AG08396 (cell line): ENCODE measurements around the gene DAAM2.

ENCODE experiments used
- DNase-seq: peaks from one replicate; pipeline ENCODE4 v3.0.0; 2012; ENCODE audit warnings: low spot score, mixed read lengths

Gene DAAM2

DNA sequence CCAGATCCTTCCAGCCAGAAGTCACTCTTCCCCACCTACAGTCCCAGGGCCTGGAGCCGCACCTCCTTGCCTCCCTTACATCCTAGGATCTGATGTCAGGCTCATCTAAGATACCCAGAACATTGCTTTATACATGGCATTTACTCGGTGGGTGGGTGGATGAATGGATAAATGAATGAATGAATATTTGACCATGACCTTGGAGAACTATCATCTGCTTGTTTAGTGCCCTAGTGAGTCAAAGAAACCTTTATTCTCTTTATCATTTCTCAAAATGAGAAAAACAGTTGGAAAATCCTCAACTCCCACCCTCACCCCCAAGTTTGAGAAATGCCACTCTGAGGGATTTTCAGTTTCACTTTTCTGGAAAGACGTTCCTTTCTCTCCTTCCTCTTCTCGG lies 56.0 kb downstream of the DAAM2 start:
- no peak for DNase-seq

DNA sequence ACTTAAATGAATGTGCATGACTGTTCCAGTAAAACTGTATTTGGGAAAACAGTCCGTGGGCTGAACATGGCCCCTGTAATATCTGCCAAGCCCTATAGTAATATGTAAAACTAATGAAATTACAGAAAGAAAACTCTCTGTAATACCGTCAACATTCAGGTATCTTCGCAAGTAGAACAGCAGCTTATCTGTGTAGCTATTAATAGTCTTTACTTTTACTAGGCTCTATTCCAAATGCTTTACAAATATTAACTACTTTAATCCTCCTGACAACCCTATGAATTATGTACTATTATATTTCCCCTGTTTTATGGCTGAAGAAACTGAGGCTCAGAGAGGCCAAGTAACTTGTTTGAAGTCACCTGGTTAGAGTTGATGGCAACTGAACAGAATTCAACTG lies 57.1 kb downstream of the DAAM2 start:
- DNase-seq, result no peak

GRCh38 chr6:39849764-39850163 lies 57.6 kb downstream of the DAAM2 start:
- no peak for DNase-seq

- no peak for DNase-seq
These were observed 58.6 kb downstream of the DAAM2 start for GRCh38 chr6:39850736-39851297.

DNA sequence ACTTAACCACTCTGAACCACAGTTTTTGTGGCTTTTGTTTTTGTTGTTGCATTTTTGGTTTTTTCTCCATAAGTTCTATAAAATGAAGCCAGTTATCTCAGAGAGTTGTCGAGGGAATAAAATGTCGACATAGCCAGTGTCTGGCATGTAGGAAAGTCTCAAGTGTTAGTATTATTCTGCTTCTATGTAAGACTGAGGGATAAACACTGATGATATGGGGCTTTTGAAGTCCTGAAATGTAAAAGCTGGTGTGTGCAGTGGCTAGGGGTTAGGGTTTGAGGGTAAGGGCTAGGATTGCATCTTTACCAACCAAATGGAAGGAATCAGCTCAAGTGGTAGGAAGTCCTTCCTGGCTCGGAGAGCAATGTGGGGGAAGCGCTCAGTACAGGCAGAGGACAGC lies 59.2 kb downstream of the DAAM2 start:
- DNase-seq, result no peak

GRCh38 chr6:39852324-39852723 lies 60.1 kb downstream of the DAAM2 start:
- DNase-seq, result no peak

DNA sequence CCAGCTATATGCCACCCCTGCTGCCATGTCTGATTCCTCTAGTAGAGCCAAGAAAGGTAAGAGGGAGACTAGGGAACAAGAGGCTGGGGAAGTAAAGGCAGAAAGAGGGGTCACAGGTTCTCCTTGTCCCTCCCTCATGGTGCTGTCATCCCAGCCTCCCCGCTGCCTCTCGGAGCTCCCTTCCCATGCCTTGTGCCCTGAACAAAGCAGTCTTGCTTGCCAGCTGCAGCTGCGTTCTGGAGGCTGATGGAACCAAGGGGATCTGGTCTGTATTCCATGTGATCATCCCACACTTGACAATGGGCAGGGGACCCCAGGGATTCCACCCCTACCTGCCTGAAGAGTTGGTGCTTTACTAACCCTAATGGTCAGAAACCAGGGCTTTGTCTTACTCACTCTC lies 61.4 kb downstream of the DAAM2 start:
- DNase-seq, result no peak

DNA sequence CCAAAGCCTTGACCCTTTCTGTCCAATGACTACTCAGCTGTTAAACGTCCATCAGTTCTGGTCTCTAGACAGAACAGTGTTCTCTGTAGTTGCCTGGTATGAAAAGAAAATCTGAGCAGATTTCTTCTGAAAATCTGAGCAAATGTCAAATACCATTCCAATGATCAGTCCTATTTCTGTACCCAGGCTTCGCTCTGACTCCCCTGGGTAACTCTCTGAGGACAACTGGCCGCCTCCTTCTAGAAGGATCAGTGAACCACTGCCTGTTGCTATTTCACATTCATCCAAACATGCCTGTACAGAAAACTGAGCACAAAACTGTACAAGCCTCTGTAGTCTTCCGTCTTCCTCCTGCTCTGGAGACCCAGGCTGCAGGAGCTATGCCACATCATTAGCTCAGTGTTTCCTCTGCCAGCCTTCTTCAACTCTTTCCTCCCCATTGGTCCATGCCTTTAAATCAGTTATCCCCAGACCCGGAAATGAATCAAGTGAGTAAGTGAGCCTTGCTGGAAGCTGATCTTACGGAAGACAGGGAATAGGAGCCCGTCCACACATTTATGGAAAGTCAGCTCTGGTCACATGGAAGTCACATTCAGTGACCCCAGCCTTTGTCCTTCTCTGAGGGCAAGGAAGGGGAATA lies 63.3 kb downstream of the DAAM2 start:
- peak; percentile 43 for DNase-seq

DNA sequence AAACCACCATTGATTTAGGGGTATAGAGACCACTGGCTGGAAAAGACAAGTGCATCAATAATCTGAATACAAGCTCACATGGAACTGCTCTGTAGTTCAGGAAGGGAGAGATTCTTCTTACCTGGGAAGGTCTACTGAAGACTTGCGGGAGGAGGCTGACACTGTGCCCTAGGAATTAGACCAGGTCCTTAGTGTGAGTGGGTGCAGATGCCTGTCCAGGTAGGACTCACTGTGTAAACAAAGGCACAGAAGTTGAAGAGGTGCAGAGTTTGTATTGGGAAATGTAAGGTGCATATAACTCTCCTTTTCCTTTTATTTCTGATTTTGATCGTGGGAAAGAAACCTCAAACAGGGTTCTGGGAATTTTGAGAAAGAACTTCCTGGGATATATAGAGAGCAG lies 66.8 kb downstream of the DAAM2 start:
- no peak for DNase-seq

GRCh38 chr6:39861663-39862062 lies 69.5 kb downstream of the DAAM2 start:
- no peak for DNase-seq

GRCh38 chr6:39865011-39865888 lies 73.1 kb downstream of the DAAM2 start:
- peak; percentile 80 for DNase-seq

DNA sequence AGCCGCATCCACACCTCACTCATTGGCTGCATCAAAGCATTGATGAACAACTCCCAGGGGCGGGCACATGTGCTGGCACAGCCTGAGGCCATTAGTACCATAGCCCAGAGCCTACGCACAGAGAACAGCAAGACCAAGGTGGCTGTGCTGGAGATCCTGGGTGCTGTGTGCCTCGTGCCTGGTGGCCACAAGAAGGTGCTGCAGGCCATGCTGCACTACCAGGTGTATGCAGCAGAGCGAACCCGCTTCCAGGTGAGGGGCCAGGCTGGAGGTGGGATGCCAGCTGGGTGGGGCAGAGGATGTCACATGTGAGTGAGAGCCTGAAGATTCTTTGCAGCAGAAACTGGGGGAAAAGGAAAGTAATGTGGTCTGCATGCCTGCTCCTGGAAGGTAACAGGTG lies 75.4 kb downstream of the DAAM2 start:
- no peak for DNase-seq

GRCh38 chr6:39870950-39871349 lies 78.8 kb downstream of the DAAM2 start:
- DNase-seq, result no peak

DNA sequence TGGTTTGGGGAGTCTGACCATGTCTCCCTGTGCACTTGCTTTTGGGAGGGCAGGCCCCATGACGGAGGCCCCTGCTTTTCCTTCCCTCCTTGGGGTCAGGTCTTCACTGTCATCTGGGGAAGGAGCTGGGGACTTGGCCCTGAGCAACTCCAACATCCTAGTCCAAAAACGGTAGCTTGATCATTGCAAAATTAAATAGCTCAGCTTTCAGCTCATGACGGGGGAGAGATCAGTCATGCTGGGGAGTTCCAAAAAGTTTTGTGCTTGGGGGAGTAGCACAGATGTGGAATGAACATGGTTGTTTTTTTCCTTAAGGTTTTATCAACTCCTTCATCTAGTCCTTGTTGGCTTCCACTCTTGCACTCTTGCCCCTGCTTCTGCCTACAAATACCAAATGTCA lies 81.3 kb downstream of the DAAM2 start:
- DNase-seq, result no peak

- DNase-seq, result no peak
These were observed 83.9 kb downstream of the DAAM2 start for GRCh38 chr6:39876111-39876510.

GRCh38 chr6:39876826-39877225 lies 84.7 kb downstream of the DAAM2 start:
- DNase-seq, result no peak

- no peak for DNase-seq
These were observed 87.4 kb downstream of the DAAM2 start for GRCh38 chr6:39879535-39879934.

DNA sequence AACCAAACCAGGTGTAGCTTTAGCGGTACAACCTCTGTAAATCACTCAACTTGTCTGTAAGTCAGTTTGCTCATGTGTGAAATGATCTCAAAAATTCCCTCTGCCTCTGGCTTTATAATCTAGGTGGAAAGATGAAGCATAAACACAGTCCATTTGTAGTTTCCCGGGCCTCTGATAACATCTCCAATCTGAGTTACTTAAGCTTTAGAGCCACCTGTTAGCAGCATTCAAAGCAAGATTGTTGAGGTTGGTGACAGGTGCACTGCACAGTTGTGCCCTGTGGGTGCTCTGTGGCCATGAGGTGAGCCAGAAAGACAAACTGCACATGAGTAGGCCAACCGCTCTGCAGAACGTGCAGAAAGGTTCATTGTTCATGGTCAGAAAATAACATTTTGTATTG lies 88.4 kb downstream of the DAAM2 start:
- DNase-seq, result no peak

DNA sequence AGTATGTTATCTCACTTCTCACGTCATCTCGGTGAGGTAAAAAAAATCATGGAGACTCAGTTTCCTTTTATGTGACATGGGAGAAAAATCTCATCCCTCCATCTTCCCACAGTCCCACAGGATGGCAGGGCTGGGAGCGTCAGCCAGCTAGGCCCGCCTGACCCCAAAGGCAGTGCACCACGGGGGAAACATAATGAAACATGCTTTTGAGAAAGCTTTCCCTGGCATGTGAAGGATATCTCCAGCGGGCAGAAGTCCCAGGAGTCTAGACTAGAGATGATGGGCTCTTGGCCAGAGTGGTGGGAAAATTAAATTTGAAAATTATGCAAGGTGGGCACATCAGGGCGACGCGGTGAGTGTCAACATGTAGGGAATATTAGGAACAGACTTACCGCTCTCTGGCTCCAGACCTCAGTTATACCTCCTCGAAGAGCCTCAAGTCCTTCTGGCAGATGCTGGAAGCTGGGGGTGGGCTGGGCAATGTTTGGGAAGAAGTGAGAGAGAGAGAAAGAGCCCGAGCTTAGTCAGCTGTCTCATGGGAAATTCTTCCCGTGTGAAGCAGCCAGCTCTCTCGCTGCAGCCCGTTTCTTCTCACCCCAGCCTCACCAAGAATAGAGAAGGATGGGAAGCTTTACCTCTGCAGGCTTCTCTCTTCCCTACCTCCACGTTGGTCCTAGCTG lies 89.8 kb downstream of the DAAM2 start:
- peak; percentile 68 for DNase-seq

DNA sequence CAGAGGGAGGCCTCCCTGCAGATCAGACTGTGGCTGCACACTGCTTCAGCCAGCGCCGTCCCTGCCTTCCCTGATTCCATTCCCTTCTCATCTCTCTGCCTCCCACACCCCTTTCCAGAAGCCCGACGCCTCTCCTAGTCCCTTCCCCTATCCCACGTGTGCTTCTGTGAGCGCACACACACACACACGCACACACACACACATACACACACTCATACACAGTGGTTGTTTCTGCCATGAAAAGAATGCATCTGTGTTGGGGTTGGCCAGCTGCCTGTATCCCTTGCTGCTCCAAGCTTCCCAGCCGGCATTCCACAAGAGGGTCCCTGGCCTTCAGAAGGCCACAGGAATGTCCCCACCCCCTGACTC lies 90.3 kb downstream of the DAAM2 start:
- peak; percentile 75 for DNase-seq

DNA sequence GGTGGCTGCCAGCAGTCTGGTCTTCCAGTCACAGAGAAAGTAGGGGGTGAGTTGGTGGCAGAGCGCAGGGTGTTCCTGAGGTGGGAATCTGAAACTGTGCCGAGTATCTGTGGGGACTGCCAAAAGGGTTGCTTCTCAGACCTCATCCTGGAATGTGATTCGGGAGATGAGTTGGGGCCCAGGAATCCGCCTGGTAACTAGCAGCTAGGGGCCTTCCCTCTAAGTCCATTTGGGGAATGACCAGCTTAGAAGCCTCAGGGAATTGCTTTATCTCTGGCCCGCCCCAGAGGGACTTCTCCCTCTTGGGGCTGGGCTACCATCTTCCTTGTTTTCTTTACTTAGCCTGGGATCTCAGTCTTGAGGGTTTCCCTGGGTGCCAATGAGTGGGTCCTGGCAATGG lies 92.5 kb downstream of the DAAM2 start:
- DNase-seq, result no peak

DNA sequence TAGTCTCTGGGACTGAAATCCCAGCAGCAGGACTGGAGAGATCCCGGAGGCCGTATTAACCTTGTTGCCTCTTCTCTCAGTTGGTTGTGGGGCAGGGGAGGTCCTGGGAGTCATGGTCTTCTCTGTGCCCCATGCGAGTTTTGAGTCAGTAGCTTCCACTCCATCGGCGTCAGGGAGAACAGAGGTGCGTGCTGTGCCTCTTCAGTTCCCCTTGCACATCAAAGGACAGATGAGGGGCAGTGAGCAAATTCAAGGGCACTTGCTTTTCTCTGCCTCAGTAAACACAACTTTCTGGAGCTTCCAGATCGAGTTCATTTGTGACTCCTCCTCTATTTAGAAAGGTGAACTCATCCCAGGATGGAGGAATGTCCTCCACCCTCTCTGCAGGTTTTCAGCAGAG lies 93.5 kb downstream of the DAAM2 start:
- no peak for DNase-seq

DNA sequence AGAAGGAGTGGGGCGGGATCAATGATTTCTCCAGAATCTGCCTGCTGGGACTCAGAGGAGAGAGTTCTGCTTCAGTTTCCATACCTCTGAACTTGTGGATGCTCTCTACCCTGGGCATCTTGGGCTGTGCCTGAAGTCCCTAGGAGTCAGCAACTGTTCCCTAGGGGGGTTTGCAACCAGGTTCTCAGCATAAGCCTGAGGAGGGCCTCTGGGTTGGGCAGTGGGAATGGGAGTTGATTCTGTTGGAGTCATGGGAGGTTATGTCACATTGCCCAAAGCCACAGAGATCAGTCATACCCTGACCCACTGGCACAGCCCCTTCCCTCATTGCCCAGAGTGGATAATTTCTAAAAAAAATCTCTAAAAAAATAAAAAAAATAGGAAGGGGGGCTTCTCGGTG lies 94.7 kb downstream of the DAAM2 start:
- no peak for DNase-seq
